OCI-LY7 (cell line): ENCODE measurements around the gene CNTNAP1. TPM values are rescaled to one million over a fixed set of nuclear protein-coding genes. Genes with fewer than 3 reads are reported as not detected.

Experiments
- BruUV-seq: library from RNA; stranded (reverse); fragments of 400-500 nt; replicated peaks from 2 replicates; lab custom pipeline; 2021; lab: Mats Ljungman, UMichigan
- CTCF ChIA-PET: fragments of 300-600 bp; sonication (Branson Sonifier 250); formaldehyde crosslinking; loops from one replicate; lab custom pipeline; 2022; ENCODE audit warnings: antibody characterized with exemption; ENCODE audit not compliant: unreplicated experiment; lab: Charles Lee
- POLR2A ChIA-PET: fragments of 300-600 bp; sonication (Branson Sonifier 250); formaldehyde crosslinking; loops from one replicate; lab custom pipeline; 2022; ENCODE audit warnings: antibody characterized with exemption; lab: Charles Lee
- DNase-seq: peaks from one replicate; pipeline ENCODE4 v3.0.0-alpha.2; 2015; ENCODE audit warnings: low spot score
- H2AFZ ChIP-seq: fragments of 200-600 bp; sonication (generic), shearing (Covaris generic); 2 replicates; pipeline ENCODE4 v1.6.1; 2014; ENCODE audit warnings: mild to moderate bottlenecking, antibody characterized with exemption, low read length, moderate library complexity
- H3K27ac ChIP-seq: fragments of 200-600 bp; sonication (generic); 2 replicates; pipeline ENCODE4 v1.5.1; 2014; ENCODE audit warnings: mixed run types, low read depth, mild to moderate bottlenecking, moderate library complexity, low read length, inconsistent platforms; ENCODE audit not compliant: poor library complexity, severe bottlenecking
- H3K36me3 ChIP-seq: fragments of 200-600 bp; sonication (generic); 2 replicates; pipeline ENCODE4 v1.6.1; 2014; ENCODE audit warnings: mild to moderate bottlenecking, antibody characterized with exemption, low read length, moderate library complexity, mixed read lengths; ENCODE audit not compliant: insufficient read depth
- H3K4me1 ChIP-seq: fragments of 200-600 bp; sonication (generic); 2 replicates; pipeline ENCODE4 v1.5.1; 2014; ENCODE audit warnings: mild to moderate bottlenecking, low read length; ENCODE audit not compliant: insufficient read depth, poor library complexity, severe bottlenecking
- H3K4me2 ChIP-seq: fragments of 200-600 bp; sonication (generic); 2 replicates; pipeline ENCODE4 v1.6.1; 2014; ENCODE audit warnings: mild to moderate bottlenecking, low read length
- H3K4me3 ChIP-seq: fragments of 200-600 bp; sonication (generic); 2 replicates; pipeline ENCODE4 v1.5.1; 2014; ENCODE audit warnings: mild to moderate bottlenecking, low read depth, low read length; ENCODE audit not compliant: poor library complexity, severe bottlenecking
- H3K79me2 ChIP-seq: fragments of 200-600 bp; sonication (generic); 2 replicates; pipeline ENCODE4 v1.6.1; 2016; ENCODE audit warnings: low read depth, mild to moderate bottlenecking, low read length, moderate library complexity, mixed read lengths; ENCODE audit not compliant: insufficient read depth
- H3K9me2 ChIP-seq: fragments of 200-600 bp; sonication (generic); 2 replicates; pipeline ENCODE4 v1.6.1; 2016; ENCODE audit warnings: mild to moderate bottlenecking, low read length, mixed read lengths; ENCODE audit not compliant: insufficient read depth
- H3K9me3 ChIP-seq: fragments of 200-600 bp; sonication (generic); 2 replicates; pipeline ENCODE4 v1.6.1; 2014; ENCODE audit warnings: mild to moderate bottlenecking, mixed run types, low read length, mixed read lengths
- H4K20me1 ChIP-seq: fragments of 200-600 bp; sonication (generic); 2 replicates; pipeline ENCODE4 v1.6.1; 2014; ENCODE audit warnings: mild to moderate bottlenecking, antibody characterized with exemption, low read length, moderate library complexity, mixed read lengths; ENCODE audit not compliant: insufficient read depth
- EZH2phosphoT487 ChIP-seq: fragments of 200-600 bp; sonication (generic); IDR thresholded peaks from 2 replicates; pipeline ENCODE4 v1.6.1; 2018; ENCODE audit warnings: low read depth, borderline replicate concordance, mild to moderate bottlenecking, mixed run types, antibody characterized with exemption, low read length, moderate library complexity, mixed read lengths
- intact Hi-C: fragments of 100-400 bp; cut with micrococcal nuclease; formaldehyde crosslinking; loops from one replicate; pipeline ENCODE4 v1.10.0; 2022; ENCODE audit not compliant: unreplicated experiment
- total RNA-seq, 2 experiments: library from RNA; depleted of rRNA in 1 of 2; stranded (reverse); fragments of >200 nt in 1 of 2; shearing (Covaris generic) in 1 of 2; gene quantifications; 2 replicates each; pipeline ENCODE4 v1.2.3, GENCODE V29; 2014 to 2022
- TF ChIP-seq, protein P1 (sequence below): fragments of 200-600 bp; sonication (generic); conservative IDR thresholded peaks from 2 replicates; pipeline ENCODE4 v1.5.1; 2014; ENCODE audit warnings: mild to moderate bottlenecking, antibody characterized with exemption, low read length, moderate library complexity, mixed read lengths

The CNTNAP1 gene
- total RNA-seq, 2 experiments from 2014 or later: 1.0 to 6.8 TPM

DNA sequence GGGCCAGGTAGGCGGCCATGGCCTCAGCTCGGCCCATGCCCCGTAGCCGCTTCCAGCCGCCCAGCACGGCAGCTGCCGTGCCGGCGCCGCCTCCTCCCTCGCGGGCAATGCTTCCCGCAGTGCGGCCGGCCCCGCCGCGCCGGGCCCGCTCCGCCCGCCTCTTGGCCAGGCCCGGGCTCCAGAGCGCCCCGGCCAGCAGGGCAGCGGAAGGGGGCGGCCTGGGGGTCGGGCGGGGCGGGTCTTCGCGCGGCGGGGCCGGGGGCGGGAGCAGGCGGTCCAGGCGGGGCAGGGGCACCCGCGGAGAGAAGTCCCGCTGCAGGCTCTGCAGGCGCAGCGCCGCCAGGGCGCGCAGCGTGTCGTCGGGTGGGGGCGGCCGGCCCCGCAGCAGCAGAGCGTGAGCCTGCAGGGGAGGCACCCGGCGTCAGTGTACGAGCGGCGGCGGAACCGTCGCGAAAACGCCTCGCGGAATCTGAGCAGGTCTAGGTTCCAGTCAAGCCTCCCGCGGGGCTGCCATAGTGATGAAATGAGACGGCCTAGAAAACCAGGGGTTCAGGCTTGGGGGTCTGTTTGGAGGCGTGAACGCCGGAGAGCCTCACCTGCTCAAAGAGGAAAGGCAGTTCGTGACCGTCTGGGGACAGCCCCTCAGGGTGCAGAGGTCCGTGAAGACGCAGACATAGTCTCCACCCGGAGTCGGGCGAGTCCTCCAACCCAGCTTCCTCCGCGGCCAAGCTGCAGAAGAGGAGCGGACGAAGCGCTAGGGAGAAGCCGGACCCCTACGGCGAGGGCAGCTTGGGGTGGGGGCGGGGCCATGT lies 12.1 kb upstream of the CNTNAP1 start:
- POLR2A ChIA-PET: interaction anchor here (0.7 kb wide), 1 partner anchor 797 kb away, joined by 3 read pairs; no protein-coding TSS in a partner anchor

GRCh38 chr17:42670789-42671657 lies 11.3 kb upstream of the CNTNAP1 start:
- BruUV-seq: no TSS peak
- Histone ChIP-seq H3K4me2 (peak overlapping the region; percentile 8; the same call in 1 of the 2 replicates), H3K4me1 (peaks cover 23% of the 10 kb centered on the region), H2AFZ (no peak overlapping the region), H3K27ac (no peak overlapping the region), H3K79me2 (no peaks in the 10 kb centered on the region), H3K9me2 (no peaks in the 10 kb centered on the region), H3K4me3 (no peak overlapping the region), H3K36me3 (peaks cover 27% of the 10 kb centered on the region), H3K9me3 (no peaks in the 10 kb centered on the region), H4K20me1 (no peaks in the 10 kb centered on the region)
- TF ChIP-seq, protein P1, sequence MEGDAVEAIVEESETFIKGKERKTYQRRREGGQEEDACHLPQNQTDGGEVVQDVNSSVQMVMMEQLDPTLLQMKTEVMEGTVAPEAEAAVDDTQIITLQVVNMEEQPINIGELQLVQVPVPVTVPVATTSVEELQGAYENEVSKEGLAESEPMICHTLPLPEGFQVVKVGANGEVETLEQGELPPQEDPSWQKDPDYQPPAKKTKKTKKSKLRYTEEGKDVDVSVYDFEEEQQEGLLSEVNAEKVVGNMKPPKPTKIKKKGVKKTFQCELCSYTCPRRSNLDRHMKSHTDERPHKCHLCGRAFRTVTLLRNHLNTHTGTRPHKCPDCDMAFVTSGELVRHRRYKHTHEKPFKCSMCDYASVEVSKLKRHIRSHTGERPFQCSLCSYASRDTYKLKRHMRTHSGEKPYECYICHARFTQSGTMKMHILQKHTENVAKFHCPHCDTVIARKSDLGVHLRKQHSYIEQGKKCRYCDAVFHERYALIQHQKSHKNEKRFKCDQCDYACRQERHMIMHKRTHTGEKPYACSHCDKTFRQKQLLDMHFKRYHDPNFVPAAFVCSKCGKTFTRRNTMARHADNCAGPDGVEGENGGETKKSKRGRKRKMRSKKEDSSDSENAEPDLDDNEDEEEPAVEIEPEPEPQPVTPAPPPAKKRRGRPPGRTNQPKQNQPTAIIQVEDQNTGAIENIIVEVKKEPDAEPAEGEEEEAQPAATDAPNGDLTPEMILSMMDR: no peak
- no peak for TF ChIP-seq EZH2phosphoT487
- CTCF ChIA-PET: interaction anchor here (0.5 kb wide), 1 partner anchor 255 kb away, joined by 4 read pairs; no protein-coding TSS in a partner anchor
- no peak for DNase-seq
- POLR2A ChIA-PET: interaction anchor here (0.5 to 0.7 kb wide), 3 partner anchors 13 to 797 kb away, joined by 3 to 4 read pairs (median 3); no protein-coding TSS in a partner anchor
- intact Hi-C loops: no loop called here

More for the DNA sequence above, 12.1 kb upstream of the CNTNAP1 start:
- TF ChIP-seq, protein P1: no peak
- no peak for TF ChIP-seq EZH2phosphoT487
- no peak for DNase-seq
- no TSS peak for BruUV-seq
- Histone ChIP-seq H3K9me2 (no peaks in the 10 kb centered on the region), H3K27ac (no peak overlapping the region), H3K4me2 (peak overlapping the region; percentile 8; the same call in 1 of the 2 replicates), H4K20me1 (no peaks in the 10 kb centered on the region), H2AFZ (no peak overlapping the region), H3K79me2 (no peaks in the 10 kb centered on the region), H3K36me3 (peaks cover 27% of the 10 kb centered on the region), H3K4me1 (peaks cover 17% of the 10 kb centered on the region), H3K4me3 (no peak overlapping the region), H3K9me3 (no peaks in the 10 kb centered on the region)
- CTCF ChIA-PET: no interaction called here
- intact Hi-C loops: no loop called here
